GM18511 (cell line): ENCODE data around the gene NUP35.

Experiments used
- ATAC-seq: cut with Tn5 transposase; IDR thresholded peaks from one replicate; pipeline ENCODE4 v1.9.1; 2021; ENCODE audit warnings: mild to moderate bottlenecking, moderate library complexity; ENCODE audit not compliant: unreplicated experiment

The NUP35 gene

GRCh38 chr2:183124222-183124956 is at the start of gene NUP35:
TSS of gene NUP35 (plus strand) at chr2:183124443. CDS start at chr2:183124458, 15 bp downstream.
- ATAC-seq, result peak; percentile 91

GRCh38 chr2:183078163-183078463 is 46.1 kb upstream of the NUP35 start:
- ATAC-seq, result no peak

GRCh38 chr2:183078464-183079138 is 45.6 kb upstream of the NUP35 start, which contains the start of gene DUSP19:
TSS of gene DUSP19 (plus strand) at chr2:183078747. CDS start at chr2:183078934, 187 bp downstream.
- ATAC-seq, result peak; percentile 92

- peak; percentile 38 for ATAC-seq
These were observed 45.0 kb upstream of the NUP35 start for GRCh38 chr2:183079139-183079775.

- no peak for ATAC-seq
These were observed 42.3 kb upstream of the NUP35 start for GRCh38 chr2:183081911-183082310.

GRCh38 chr2:183088061-183088460 is 36.2 kb upstream of the NUP35 start:
- ATAC-seq, result peak; percentile 50

- peak; percentile 50 for ATAC-seq
These were observed 34.9 kb upstream of the NUP35 start for GRCh38 chr2:183089192-183089851.

- ATAC-seq, result no peak
These were observed 32.8 kb upstream of the NUP35 start for GRCh38 chr2:183091318-183091953.

GRCh38 chr2:183091954-183092345 is 32.3 kb upstream of the NUP35 start:
- no peak for ATAC-seq

- peak; percentile 86 for ATAC-seq
These were observed 30.2 kb upstream of the NUP35 start for GRCh38 chr2:183093857-183094657.

- ATAC-seq, result no peak
These were observed 18.7 kb upstream of the NUP35 start for GRCh38 chr2:183105402-183106134.

GRCh38 chr2:183112577-183112976 is 11.7 kb upstream of the NUP35 start:
- ATAC-seq, result no peak

GRCh38 chr2:183113630-183114029 is 10.6 kb upstream of the NUP35 start:
- no peak for ATAC-seq

- ATAC-seq, result no peak
These were observed 7.0 kb upstream of the NUP35 start for GRCh38 chr2:183117226-183117625.

- ATAC-seq, result no peak
These were observed 905 bp upstream of the NUP35 start for GRCh38 chr2:183123117-183123958.

GRCh38 chr2:183123959-183124221 is 353 bp upstream of the NUP35 start:
- ATAC-seq, result peak; percentile 51

GRCh38 chr2:183124957-183125255 is 663 bp downstream of the NUP35 start:
- ATAC-seq, result no peak

GRCh38 chr2:183125659-183126341 is 1.6 kb downstream of the NUP35 start:
- ATAC-seq, result no peak
